ENCODE data around the gene MEPCE. TPM values are rescaled to one million over a fixed set of nuclear protein-coding genes. Genes with fewer than 3 reads are reported as not detected.
A peak's percentile ranks its signal among the peaks of the same experiment; 100 is the strongest.

MEPCE gene
- total RNA-seq, 2 donors from 2014 or later, result 14.0 to 34.9 TPM

- TF ChIP-seq, protein P1, sequence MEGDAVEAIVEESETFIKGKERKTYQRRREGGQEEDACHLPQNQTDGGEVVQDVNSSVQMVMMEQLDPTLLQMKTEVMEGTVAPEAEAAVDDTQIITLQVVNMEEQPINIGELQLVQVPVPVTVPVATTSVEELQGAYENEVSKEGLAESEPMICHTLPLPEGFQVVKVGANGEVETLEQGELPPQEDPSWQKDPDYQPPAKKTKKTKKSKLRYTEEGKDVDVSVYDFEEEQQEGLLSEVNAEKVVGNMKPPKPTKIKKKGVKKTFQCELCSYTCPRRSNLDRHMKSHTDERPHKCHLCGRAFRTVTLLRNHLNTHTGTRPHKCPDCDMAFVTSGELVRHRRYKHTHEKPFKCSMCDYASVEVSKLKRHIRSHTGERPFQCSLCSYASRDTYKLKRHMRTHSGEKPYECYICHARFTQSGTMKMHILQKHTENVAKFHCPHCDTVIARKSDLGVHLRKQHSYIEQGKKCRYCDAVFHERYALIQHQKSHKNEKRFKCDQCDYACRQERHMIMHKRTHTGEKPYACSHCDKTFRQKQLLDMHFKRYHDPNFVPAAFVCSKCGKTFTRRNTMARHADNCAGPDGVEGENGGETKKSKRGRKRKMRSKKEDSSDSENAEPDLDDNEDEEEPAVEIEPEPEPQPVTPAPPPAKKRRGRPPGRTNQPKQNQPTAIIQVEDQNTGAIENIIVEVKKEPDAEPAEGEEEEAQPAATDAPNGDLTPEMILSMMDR (IDR thresholded peaks at IDR 0.05), result no peak
- no peak for TF ChIP-seq POLR2A (IDR thresholded peaks at IDR 0.05)
- Histone ChIP-seq H3K9me3 (no peaks in the 10 kb centered on the region), H3K36me3 (replicated peaks in 1 of 2; ENCODE audit: insufficient read depth in 1 of 2, low read depth in 2 of 2) (no peaks in the 10 kb centered on the region), H3K27me3 (no peaks in the 10 kb centered on the region), H3K4me1 (peaks cover 8% of the 10 kb centered on the region), H3K27ac (no peak overlapping the region), H3K4me3 (no peak overlapping the region)
- ATAC-seq (no peak), DNase-seq (no peak)
- 66% methylated on average over 2 of the region's 2 CpGs for WGBS, 2 donors
- intact Hi-C loops (cut with DNase I), result no loop called here
Observed at GRCh38 chr7:100394077-100394476, 35.6 kb upstream of the MEPCE start.

- Histone ChIP-seq H3K27ac (peak overlapping the region in 1 of 4 donors; percentile 28), H3K4me3 (no peak overlapping the region), H3K36me3 (replicated peaks in 1 of 2; ENCODE audit: insufficient read depth in 1 of 2, low read depth in 2 of 2) (no peaks in the 10 kb centered on the region), H3K9me3 (no peaks in the 10 kb centered on the region), H3K4me1 (no peaks in the 10 kb centered on the region), H3K27me3 (no peaks in the 10 kb centered on the region)
- ATAC-seq, result no peak
- DNase-seq, result no peak
- 64 to 78% methylated on average over 9 of the region's 9 CpGs for WGBS, 2 donors
- intact Hi-C loops (cut with DNase I), result no loop called here
- TF ChIP-seq POLR2A (IDR thresholded peaks at IDR 0.05), result no peak
Observed at GRCh38 chr7:100396421-100396982, 33.1 kb upstream of the MEPCE start.

DNA sequence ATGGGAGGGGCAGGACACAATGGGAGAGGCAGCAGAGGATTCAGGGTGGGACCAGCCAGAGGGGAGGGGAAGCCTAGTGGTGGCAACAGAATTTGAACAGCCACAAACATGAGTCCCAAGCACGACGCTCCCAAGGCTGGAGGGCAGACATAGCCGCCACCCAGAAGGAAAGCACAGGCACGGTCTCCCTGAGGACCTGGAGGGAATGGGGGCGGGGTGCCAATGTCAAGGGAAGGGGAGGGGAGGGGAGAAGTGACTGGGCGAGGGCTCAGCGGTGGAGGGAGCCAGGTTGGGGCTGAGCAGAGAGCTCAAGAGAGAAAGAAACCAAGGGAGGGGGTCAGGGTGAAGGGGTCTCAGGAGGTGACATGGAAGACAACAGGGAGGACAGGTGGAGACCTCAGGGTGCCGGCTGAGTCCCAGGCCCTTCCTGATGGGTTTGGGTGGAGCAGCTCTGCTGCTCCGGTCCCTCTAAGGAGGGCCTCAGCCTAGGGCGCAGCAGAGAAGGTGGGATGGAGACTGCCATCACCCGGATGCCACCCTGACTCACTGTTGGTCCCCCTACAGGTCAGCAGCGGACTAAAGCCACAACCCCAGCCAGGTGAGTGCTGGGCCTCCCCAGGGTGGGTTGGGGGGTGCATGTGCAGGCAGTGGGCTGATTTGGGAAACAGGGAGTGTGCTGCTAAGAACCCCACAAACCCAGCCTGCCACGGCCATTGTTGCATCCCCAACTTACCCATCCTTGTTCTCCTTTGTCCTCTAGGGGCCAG is 32.1 kb upstream of the MEPCE start:
- no peak for ATAC-seq
- H3K4me3 ChIP-seq, result no peak overlapping the region
- TF ChIP-seq POLR2A (IDR thresholded peaks at IDR 0.05), result no peak
- TF ChIP-seq, protein P1 (IDR thresholded peaks at IDR 0.05), result no peak
- H3K27ac ChIP-seq, result no peak overlapping the region
- no peak for DNase-seq
- H3K9me3 ChIP-seq, result no peaks in the 10 kb centered on the region
- H3K4me1 ChIP-seq, result no peaks in the 10 kb centered on the region
- H3K36me3 ChIP-seq (replicated peaks in 1 of 2; ENCODE audit: insufficient read depth in 1 of 2, low read depth in 2 of 2), result no peaks in the 10 kb centered on the region
- WGBS, 2 donors, result 63 to 67% methylated on average over 9 to 13 of the region's 13 CpGs
- H3K27me3 ChIP-seq, result no peaks in the 10 kb centered on the region
- intact Hi-C loops (cut with DNase I), result no loop called here

GRCh38 chr7:100398239-100398638 is 31.4 kb upstream of the MEPCE start:
- ATAC-seq (no peak), DNase-seq (no peak)
- H3K9me3 ChIP-seq, result no peaks in the 10 kb centered on the region
- H3K27me3 ChIP-seq, result no peaks in the 10 kb centered on the region
- H3K4me3 ChIP-seq, result no peak overlapping the region
- H3K36me3 ChIP-seq (replicated peaks in 1 of 2; ENCODE audit: insufficient read depth in 1 of 2, low read depth in 2 of 2), result no peaks in the 10 kb centered on the region
- H3K27ac ChIP-seq, result no peak overlapping the region
- H3K4me1 ChIP-seq, result no peaks in the 10 kb centered on the region
- TF ChIP-seq POLR2A (IDR thresholded peaks at IDR 0.05), result no peak
- TF ChIP-seq, protein P1 (IDR thresholded peaks at IDR 0.05), result no peak
- intact Hi-C loops (cut with DNase I), result no loop called here
- WGBS, 2 donors, result 60% methylated on average over 2 of the region's 2 CpGs

- H3K27ac ChIP-seq, result no peak overlapping the region
- TF ChIP-seq, protein P1 (IDR thresholded peaks at IDR 0.05), result no peak
- no peak for TF ChIP-seq POLR2A (IDR thresholded peaks at IDR 0.05)
- H3K4me1 ChIP-seq, result no peaks in the 10 kb centered on the region
- no peaks in the 10 kb centered on the region for H3K36me3 ChIP-seq (replicated peaks in 1 of 2; ENCODE audit: insufficient read depth in 1 of 2, low read depth in 2 of 2)
- H3K4me3 ChIP-seq, result no peak overlapping the region
- intact Hi-C loops (cut with DNase I), result no loop called here
- H3K9me3 ChIP-seq, result no peaks in the 10 kb centered on the region
- no peaks in the 10 kb centered on the region for H3K27me3 ChIP-seq
- WGBS, 2 donors, result 92 to 98% methylated on average over 3 of the region's 3 CpGs
- DNase-seq (no peak), ATAC-seq (no peak)
Observed at GRCh38 chr7:100400041-100400440, 29.6 kb upstream of the MEPCE start.

All from body of pancreas (tissue), 4 donors.